DMS153 treated with DMSO at 0.1 percent for 48 hours (cell line): ENCODE results near the gene IKZF3.

Experiments
- DNase-seq: peaks from one replicate; lab custom pipeline; 2025; ENCODE audit not compliant: unreplicated experiment; lab: John Stamatoyannopoulos, UW

Gene IKZF3

DNA sequence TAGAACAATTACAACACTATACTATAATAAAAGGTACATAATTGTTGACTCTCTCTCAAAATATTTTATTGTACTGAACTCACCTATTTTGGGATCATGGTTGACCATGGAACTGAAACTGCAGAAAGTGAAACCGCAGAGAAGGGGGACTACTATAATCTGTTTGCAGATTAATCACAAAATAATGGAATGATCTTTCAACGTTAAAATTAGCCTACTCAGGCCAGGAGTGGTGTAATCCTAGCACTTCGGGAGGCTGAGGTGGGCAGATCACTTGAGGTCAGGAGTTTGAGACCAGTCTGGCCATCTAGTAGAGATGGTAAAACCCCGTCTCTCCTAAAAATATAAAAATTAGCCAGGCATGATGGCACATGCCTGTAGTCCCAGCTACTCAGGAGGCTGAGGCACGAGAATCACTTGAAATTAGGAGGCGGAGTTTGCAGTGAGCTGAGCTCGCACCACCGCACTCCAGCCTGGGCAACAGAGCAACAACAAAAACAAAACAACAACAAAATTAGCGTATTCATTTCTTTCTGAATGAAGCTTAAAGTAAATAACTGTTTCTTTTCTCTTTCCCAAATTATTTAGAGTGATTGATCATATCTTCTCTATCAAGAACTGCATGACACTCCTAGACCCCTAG lies 45.6 kb downstream of the IKZF3 start:
- DNase-seq, result no peak

DNA sequence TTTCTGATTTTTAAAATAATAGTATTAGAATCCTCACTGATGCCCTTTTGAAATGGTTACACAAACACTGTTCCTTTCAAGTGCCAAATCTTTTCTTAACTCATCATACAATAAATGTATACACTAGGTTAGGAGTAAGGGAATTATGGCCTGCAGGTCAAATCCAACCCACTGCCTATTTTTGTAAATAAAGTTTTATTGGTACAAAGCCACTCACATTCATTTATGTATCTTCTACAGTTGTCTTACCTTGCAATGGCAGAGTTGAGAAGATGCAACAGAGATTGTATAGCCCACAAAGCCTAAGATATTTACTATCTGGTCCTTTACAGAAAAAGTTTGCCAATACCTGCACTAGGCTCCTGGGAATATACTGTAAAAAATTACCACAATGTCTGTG lies 47.8 kb downstream of the IKZF3 start:
- DNase-seq, result no peak

DNA sequence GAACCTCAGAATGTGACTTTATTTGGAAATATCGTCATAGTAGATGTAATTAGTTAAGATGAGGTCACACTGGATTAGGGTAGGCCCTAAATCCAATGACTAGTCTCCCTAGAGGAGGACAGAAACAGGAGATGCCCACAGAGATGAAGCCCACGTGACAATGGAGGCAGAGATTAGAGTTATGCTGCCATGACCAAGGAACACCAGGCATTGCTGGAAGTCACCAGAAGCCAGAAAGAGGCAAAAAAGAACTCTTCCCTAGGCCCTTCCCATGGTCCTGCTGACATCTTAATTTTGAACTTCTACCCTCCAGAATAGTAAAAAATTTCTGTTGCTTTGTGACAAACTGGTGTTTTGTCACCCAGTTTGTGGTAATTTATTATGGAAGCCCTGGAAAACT lies 49.6 kb downstream of the IKZF3 start:
- DNase-seq, result no peak

DNA sequence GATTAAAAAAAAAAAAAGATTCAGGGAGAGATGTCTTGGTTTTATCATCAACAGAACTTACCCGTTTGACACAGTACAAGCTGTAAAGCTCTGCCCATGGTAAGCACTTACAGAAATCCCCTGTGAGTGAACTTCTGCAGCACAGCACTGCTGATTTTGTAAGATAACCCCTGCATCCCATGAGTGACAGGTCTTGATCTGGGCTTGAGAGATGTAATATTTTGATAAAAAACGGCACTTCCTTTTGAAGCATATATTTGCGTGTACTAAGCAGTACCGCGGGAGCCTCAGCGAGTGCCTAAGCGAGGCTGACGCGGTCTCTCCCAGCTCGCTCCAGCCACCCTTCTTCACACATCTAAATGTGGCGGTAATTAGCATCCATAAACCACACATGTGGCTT lies 50.5 kb downstream of the IKZF3 start:
- DNase-seq, result no peak

DNA sequence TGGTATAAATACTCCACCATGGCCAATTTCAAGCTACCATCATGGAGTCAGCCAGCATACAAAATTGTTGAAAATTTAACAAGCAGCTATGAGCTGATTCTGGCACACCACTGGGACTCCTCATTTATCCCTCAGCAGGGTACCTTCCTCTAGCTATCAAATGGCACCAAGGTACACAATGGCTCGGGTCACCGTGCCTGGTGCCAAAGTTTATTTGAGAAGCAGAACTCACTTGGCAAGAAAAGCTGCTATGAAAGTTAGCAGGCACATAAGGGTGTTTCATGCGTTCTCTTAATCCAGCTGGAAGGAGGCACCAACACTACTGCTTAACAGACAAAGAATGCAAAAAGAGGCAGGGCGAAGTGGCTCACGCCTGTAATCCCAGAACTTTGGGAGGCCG lies 51.6 kb downstream of the IKZF3 start:
- no peak for DNase-seq

DNA sequence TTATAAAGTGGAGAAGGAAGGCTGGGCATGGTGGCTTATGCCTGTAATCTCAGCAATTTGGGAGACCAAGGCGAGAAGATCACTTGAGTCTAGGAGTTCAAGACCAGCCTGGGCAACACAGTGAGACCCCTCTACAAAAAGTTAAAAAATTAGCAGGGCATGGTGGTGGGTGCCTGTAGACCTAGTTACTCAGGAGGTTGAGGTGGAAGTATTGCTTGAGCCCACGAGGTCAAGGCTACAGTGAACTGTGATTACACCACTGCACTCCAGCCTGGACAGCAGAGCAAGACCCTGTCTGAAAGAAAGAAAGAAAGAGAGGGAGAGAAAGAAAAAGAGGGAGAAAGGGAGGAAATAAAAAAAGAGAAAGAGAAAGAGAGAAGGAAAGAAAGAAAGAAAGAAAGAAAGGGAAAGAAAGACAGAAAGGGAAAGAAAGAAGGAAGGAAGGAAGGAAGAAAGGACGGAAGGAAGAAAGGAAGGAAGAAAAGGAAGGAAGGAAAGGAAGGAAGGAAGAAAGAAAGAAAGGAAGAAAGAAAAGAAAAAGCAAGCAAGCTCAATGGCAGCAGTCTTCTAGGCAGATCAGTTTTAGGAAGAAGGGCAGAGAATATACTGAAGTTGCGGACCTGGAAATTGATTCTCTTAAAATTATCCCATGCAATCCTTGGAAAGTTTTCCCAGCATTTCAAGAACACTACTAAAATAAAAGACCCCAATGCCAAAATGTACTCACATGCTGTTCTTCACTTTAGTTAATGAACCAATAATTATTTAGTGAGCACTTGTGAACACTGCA lies 53.0 kb downstream of the IKZF3 start:
- DNase-seq, result no peak

DNA sequence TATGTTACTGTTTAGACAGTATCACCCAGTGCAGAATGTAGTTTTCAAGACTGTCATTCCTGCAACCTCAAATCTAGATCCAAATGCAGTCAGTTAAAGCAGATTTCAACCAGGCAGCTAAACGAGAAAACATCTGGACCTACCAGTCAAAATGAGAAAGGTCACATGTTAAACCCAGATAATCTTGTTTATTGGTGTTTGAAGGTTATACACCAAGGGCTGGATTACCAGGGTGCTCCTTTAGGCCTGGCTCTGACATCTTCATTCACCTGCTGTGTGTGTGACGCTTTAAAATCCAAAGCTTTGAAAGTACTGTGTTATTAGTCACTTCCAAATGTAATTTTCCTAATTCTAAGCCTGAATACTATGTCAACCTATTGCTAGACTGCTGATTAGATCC lies 54.9 kb downstream of the IKZF3 start:
- no peak for DNase-seq

DNA sequence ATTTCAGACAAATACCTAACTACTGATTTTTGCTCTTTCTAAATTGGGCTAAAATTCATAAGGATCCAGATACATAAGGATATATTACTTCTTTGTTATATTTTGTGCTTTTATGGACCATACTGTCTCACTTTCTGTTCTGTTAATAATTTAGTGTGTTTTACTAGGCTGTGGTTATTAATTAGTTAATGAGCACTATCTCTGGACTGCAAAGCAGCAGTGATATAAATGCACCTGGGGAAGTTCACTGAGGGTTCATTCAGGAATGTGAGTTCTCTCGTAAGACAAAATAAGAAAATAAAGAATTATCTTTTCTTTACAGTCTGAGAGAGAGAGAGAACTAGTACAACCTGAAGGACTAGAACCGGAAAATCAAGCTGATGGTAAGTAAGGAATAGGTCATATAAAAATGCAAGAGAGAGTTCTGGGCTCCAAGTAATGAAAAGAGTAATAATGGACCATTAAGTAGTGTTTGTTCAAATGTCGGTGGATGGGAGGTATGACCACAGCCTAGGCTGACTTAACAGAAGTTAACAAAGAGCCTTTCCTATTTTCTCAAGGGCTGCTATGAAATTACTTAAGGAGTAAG lies 55.6 kb downstream of the IKZF3 start:
- no peak for DNase-seq

DNA sequence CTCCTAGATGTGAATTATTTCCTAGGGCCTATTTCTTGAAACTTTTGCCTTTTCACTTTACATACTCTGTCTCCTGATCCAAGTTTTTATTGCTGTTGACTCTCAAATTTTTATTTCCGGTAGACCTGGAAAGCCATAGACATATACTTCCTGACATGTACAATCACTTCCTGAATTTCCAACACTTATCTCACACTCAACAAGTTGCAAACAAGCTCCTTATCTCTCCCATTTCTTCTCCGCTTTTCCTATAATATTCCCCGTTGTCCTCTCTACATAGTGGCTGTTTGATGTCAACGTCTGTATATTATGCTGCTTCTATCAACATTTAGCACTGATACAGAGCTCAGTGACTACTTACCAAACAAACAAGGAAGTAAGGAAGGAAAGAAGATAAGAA lies 59.3 kb downstream of the IKZF3 start:
- no peak for DNase-seq

DNA sequence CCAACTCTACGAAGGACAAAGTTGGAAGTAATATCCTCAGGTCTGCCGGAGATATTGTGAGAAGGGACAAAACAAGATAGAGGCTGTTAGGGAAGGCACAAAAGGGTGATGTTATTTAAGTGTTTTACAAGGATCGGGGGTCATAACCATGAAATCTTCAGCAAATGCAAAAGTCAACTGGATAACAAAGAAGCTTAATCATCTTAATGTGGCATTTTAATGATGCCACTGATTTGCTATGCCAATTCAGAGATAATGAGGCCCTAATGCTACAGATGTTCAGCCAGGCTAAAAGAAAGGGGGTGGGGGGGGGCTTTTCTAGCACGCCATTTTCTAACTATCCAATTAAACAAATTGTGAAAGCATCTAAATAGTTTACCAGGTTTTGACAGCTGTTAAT lies 63.1 kb downstream of the IKZF3 start:
- DNase-seq, result peak; percentile 16

DNA sequence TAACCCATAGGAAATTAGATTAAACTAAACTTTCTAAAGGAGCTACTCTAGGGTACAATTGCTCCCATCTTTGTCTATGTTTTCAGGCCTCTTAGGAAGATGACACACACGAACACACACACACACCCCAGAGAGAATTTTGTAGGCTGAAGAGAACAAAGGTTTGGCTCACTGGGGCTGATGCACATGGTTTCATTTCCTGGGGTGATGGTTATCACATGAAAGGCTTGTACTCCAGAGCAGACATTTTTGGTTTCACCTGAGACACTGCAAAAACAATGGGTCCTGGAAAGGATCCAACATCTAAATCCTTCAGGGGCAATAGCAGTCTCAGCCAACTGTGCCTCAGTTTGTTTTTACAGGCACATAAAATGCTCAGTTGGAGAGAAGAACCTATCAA lies 63.6 kb downstream of the IKZF3 start:
- DNase-seq, result peak; percentile 45

DNA sequence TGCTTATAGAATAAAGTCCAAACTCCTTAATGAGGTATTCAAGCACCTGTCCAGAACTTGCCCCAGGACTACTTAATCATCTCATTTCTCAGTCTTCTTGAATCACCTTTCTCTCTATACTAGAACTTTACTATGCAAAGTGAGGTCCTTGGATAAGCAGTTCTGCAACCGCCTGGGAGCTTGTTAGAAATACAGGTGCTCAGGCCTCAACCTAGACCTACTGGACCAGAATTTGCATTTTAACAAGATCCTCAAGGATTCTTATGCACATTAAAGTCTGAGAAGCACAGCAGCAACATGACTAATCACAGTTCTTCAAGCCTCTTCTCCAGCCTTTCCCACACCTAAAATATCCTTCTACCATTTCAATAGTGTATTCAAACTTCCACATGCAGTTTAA lies 64.7 kb downstream of the IKZF3 start:
- no peak for DNase-seq

DNA sequence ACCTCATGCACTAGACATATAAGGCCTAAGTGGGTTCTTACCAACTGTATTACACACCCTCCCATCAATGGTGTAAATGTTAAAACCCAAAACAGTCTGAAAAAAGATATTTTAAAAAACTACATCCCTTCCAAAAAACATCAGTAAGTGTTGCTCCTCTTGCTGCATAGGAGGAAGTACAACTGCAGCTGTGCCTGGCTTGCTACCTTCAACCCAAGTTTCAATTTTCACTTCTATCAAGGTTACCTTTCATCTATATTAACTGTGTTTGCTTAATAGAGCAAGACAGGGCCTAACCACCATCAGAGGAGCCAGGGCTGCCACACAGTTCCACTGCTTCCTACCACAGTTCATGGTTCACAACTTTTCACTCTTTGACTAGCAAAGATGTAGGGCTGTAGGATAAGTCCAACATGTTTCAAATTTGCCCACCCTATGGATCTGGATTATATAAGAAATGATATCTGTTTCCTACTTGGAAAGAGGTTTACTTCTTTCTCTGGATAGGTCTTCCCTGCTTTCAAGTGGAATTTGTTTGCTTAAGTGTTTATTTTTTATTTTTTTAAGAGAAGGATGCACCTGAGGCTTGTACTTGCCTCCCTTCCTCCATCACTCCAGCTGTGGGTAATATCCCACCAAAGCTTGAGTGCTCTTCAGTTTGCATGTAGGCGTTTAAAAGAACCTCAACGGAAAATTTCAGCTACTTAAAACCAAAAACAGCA lies 69.7 kb downstream of the IKZF3 start:
- DNase-seq, result no peak

DNA sequence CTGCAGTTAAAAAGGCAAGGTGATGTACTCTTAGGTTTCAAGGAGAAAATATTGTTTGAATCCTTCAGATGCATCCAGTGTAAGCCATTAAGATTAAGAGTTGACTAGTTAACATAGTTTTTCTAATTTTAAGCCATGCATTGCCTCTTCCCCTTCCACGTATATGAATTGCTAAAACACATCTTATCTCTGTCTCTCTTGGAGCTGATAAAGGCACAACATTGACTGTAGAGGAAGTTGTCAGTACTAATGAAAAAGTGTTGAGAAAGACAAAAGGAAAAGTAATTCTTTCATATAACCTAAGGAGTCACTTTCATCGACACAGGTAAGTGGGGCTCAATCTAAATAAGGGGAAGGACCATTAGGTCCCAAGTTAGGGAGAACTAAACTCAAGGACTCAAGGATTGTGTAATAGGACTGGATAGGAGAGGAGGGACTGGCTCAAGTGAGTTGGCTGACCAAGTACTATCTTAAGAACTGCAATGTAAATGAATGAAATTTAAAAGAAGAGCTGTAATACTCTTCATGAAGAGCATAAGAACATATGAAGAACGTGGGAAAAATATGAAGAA lies 70.7 kb downstream of the IKZF3 start:
- DNase-seq, result no peak

DNA sequence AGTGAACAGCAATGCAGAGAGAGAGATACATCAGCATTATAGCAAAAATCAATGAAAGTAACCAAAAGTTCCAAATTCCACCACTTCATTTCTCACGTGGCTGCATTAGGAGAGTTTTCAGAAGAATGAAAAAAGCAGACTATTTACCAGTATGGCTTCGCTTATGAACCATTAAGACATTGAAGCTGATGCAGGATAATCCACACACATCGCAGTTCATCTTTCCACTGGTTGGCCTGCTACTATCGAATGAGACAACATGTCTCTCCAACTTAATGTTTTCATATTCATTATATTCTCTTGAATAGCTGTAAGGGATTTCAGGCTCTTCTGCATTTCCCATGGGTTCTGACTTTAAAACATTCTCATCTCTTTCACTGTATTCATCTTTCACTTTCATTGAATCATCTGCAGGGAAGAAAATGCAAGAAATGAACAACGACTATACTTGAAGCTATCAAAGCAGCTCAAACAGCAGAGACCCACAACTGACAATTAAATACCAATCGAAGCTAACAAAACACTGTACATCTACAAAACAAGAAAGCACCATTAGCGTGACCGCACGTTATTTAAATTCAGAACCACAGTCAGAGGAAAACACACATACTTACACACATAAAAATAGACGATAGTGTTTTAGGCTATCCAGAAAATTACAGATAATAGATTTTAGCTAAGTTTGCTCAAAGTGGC lies 71.4 kb downstream of the IKZF3 start:
- DNase-seq, result no peak

DNA sequence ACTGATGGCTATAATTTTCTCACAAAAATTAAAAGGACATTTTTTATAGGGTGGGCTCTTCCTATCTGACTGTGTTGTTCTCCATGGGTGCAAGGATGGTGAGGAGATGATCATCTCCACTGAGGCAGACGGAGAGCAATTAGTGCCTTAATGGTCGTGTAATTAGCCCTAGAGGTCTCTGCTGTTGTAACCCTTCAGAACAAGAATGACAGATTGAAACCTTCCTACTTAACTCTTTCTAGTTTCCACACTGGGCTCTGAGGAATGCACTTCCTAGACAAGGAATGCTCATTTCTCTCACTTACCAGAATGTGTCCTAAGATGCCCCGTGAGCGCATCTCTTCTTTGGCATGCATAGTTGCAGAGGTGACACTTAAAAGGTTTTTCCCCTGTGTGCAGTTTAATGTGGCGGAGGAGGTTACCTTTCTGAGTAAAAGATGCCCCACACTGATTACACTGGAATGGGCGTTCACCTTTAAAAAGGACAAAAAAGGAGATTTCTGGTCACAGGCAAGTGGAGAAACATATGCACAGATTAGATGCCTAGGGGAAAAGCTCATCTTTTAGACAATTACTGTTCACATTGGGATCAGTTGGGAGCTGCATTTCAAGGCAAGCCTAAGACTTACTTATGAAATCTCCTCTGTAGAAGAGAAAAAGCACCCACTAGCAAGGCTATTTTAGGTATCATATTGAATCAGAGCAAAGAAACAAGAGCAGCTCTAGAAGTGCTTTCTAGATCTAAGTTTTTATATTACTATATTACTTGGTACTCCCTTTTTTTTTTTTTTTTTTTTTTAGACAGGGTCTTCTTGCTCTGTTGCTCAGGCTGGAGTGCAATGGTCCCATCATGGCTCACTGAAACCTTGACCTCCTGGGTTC lies 72.8 kb downstream of the IKZF3 start:
- DNase-seq, result no peak

DNA sequence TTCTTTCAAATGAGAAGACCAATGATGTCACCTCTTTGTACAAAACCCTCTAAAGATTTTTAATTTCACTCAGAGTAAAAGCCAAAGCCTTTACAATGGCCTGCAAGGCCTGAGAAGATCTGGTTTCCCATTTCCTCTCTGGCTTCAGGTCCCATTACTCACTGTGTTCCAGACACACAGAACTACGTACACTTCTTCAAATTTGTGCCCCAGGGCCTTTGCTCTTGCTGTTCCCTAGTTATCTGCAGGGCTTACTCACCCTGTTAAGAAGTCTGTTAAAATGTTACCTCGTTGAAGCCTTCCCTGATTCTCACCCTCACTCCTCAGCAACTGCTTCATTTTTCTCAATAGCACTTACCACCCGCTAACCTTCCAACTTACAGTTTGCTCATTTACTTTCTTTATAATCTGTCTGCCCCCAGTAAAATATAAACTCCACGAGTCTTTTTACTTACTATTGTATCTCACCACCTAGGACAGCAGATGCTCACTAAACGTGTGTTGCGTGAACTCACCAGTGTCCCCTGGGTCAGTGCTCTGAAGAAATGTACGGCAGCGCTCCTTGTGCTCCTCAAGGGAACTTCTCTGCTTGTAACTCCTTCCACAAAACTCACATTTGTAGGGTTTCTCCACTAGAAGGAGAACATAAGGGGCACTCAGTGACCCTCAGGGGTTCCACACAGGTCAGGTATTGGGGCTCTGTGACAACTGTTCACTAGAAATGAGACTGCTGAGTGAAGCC lies 76.2 kb downstream of the IKZF3 start:
- no peak for DNase-seq

DNA sequence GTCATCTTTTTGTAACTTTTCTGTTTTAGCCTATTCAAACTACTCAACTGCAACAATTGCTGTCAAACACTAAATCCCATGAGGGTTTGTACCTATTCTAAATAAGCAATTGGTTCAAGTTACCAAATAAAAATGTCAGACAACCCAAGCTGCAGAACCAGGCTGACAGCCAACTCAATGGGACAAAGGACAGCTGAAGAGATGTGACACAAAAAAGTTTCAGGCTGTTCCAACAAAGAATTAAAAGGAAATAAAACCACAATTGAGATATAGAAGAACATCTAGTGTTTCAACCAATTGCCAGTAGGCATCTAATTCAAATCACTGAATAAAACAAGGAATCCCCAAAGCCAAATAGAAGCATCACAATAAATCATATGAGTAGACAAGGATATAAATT lies 77.1 kb downstream of the IKZF3 start:
- DNase-seq, result peak; percentile 63

DNA sequence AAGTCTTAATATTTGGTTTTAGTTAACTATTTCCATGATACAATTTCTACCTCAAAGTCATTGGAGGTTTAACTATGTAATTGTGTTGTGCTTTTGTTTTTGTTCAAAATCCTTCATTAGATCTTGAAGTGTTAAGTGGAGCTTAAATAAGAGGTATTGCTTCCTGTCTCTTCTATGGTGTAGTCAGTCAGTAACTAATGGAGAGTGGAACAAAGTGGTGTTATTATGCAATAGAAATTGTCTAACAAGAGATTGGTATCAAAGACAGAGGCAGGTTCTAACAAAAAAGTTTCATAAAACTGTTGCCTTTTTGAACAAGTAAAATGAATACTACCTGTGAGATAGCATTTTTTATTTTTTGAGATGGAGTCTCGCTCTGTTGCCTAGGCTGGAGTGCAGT lies 81.1 kb downstream of the IKZF3 start:
- no peak for DNase-seq
